NCI-H460 (cell line): Measurements from ENCODE around the gene NSFL1C. TPM values are rescaled to one million over a fixed set of nuclear protein-coding genes. Genes with fewer than 3 reads are reported as not detected.
A peak's percentile ranks its signal among the peaks of the same experiment; 100 is the strongest.
"Not testable (repeated sequence)": the region's sequence is repeated elsewhere in the genome, so short reads cannot be mapped to it uniquely, and the experiment has no call there.

ENCODE experiments used
- DNase-seq: peaks from one replicate; pipeline ENCODE4 v3.0.0-alpha.2; 2016; ENCODE audit warnings: low read depth; ENCODE audit errors: extremely low read depth
- polyA plus RNA-seq: library from polyadenylated mRNA; depleted of rRNA; stranded (reverse); fragments of >200 nt; gene quantifications from 2 replicates; pipeline ENCODE4 v1.2.3, GENCODE V29; 2014; cell fraction: nucleus; rRNA removed
- total RNA-seq: library from RNA; depleted of rRNA; stranded (reverse); fragments of >200 nt; shearing (Covaris generic); gene quantifications from 2 replicates; pipeline ENCODE4 v1.2.3, GENCODE V29; 2014; rRNA removed

The NSFL1C gene
- total RNA-seq, result 32.5 and 48.4 TPM in 2 replicates
- polyA plus RNA-seq, result 22.0 and 36.2 TPM in 2 replicates

GRCh38 chr20:1466211-1467081 lies at the start of gene NSFL1C:
TSS of gene NSFL1C (minus strand) at chr20:1466849. CDS start at chr20:1466824, 25 bp downstream.
- DNase-seq, result peak; percentile 89

- no peak for DNase-seq
Observed at GRCh38 chr20:1513801-1514200, 47.2 kb upstream of the NSFL1C start.

- peak; percentile 22 for DNase-seq
Observed at GRCh38 chr20:1509237-1509636, 42.6 kb upstream of the NSFL1C start.

GRCh38 chr20:1508574-1508973 lies 41.9 kb upstream of the NSFL1C start:
- DNase-seq, result no peak

GRCh38 chr20:1507276-1507675 lies 40.6 kb upstream of the NSFL1C start:
- DNase-seq, result no peak

GRCh38 chr20:1505871-1506270 lies 39.2 kb upstream of the NSFL1C start:
- DNase-seq, result no peak

- no peak for DNase-seq
Observed at GRCh38 chr20:1505361-1505760, 38.7 kb upstream of the NSFL1C start.

GRCh38 chr20:1503564-1504227 lies 37.0 kb upstream of the NSFL1C start:
- peak; percentile 88 for DNase-seq

- no peak for DNase-seq
Observed at GRCh38 chr20:1500496-1500895, 33.8 kb upstream of the NSFL1C start.

GRCh38 chr20:1499528-1500420 lies 33.1 kb upstream of the NSFL1C start:
- no peak for DNase-seq

GRCh38 chr20:1497371-1497770 lies 30.7 kb upstream of the NSFL1C start:
- DNase-seq, result not testable (repeated sequence)

GRCh38 chr20:1496930-1497329 lies 30.3 kb upstream of the NSFL1C start:
- DNase-seq, result no peak

GRCh38 chr20:1494436-1494835 lies 27.8 kb upstream of the NSFL1C start:
- no peak for DNase-seq

GRCh38 chr20:1493536-1493935 lies 26.9 kb upstream of the NSFL1C start:
- DNase-seq, result no peak

- DNase-seq, result no peak
Observed at GRCh38 chr20:1491860-1492642, 25.4 kb upstream of the NSFL1C start.

- no peak for DNase-seq
Observed at GRCh38 chr20:1491281-1491840, 24.7 kb upstream of the NSFL1C start, which contains the start of gene SIRPB2. TSS of gene SIRPB2 (minus strand) at chr20:1491420. CDS start at chr20:1491359, 61 bp downstream.

- no peak for DNase-seq
Observed at GRCh38 chr20:1490643-1491195, 24.1 kb upstream of the NSFL1C start.

- DNase-seq, result no peak
Observed at GRCh38 chr20:1489764-1490436, 23.3 kb upstream of the NSFL1C start.

- no peak for DNase-seq
Observed at GRCh38 chr20:1489325-1489724, 22.7 kb upstream of the NSFL1C start.
